Tongue (tissue), 2 donors: ENCODE results near the gene C12orf54. TPM values are rescaled to one million over a fixed set of nuclear protein-coding genes. Genes with fewer than 3 reads are reported as not detected.
"Not testable (repeated sequence)": the region's sequence is repeated elsewhere in the genome, so short reads cannot be mapped to it uniquely, and the experiment has no call there.

Experiments
- DNase-seq: peaks from one replicate; pipeline ENCODE4 v3.0.0-alpha.2; 2015
- total RNA-seq: library from RNA; depleted of rRNA; stranded (reverse); fragments of >200 nt; gene quantifications from one replicate; pipeline ENCODE4 v1.2.3, GENCODE V29; 2014

Gene C12orf54
- total RNA-seq, 1 donor from 2014 or later = not detected

DNA sequence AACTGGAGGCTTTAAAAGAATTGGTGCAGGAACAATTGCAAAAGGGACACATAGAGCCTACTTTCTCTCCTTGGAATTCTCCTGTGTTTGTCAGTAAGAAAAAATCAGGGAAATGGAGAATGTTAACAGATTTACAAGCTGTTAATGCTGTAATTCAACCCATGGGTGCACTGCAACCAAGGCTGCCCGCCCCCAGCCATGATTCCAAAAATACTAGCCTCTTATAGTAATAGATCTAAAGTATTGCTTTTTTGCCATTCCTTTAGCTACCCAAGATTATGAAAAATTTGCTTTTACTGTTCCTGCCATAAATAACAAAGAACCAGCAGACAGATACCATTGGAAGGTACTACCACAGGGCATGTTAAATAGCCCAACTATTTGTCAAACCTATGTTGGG lies 27.8 kb downstream of the C12orf54 start:
- no peak for DNase-seq

GRCh38 chr12:48512855-48513254 lies 30.6 kb downstream of the C12orf54 start:
- DNase-seq = no peak

DNA sequence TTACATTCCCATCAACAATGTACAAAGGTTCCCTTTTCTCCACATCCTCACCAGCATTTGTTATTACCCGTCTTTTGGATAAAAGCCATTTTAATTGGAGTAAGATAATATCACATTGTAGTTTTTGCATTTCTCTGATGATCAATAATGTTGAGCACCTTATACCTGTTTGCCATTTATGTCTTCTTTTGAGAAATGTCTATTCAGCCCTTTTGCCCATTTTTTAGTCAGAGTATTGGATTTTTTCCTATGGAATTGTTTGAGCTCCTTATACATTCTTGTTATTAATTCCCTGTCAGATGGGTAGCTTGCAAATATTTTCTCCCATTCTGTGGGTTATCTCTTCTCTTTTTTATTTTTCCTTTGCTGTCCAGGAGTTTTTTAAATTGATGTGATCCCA lies 32.4 kb downstream of the C12orf54 start:
- DNase-seq = no peak

DNA sequence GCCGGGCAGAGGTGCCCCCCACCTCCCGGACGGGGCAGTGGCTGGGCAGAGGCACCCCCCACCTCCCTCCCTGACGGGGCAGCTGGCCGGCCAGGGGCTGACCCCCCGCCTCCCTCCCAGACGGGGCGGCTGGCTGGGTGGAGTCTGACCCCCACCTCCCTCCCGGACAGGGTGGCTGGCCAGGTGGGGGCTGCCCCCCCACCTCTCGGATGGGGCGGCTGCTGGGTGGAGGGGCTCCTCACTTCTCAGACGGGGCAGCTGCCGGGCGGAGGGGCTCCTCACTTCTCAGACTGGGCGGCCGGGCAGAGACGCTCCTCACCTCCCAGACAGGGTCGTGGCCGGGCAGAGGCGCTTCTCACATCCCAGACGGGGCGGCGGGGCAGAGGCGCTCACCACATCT lies 38.1 kb downstream of the C12orf54 start:
- not testable (repeated sequence) for DNase-seq

DNA sequence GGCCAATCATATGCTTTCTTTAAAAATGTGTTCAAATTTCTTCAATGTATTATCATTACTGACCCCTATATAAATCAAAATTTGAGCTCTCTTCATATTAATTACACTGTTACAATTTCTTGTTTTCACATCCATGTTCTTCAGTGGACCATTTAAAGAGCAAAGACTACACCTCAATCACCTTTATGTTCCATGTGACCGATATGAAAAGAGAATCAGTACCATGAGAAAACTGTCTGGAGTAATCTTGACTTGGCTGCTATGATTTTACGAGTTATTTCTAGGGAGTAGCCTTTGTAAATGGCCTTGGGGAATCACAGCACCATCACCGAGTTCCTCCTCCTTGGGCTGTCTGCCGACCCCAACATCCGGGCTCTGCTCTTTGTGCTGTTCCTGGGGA lies 43.0 kb downstream of the C12orf54 start, which contains the start of gene OR8S1:
Gene OR8S1, plus strand, starts transcription at position 301 of the 400 bp plus-strand sequence. Its CDS starts 0 bp downstream, at position 301.
- DNase-seq = no peak

DNA sequence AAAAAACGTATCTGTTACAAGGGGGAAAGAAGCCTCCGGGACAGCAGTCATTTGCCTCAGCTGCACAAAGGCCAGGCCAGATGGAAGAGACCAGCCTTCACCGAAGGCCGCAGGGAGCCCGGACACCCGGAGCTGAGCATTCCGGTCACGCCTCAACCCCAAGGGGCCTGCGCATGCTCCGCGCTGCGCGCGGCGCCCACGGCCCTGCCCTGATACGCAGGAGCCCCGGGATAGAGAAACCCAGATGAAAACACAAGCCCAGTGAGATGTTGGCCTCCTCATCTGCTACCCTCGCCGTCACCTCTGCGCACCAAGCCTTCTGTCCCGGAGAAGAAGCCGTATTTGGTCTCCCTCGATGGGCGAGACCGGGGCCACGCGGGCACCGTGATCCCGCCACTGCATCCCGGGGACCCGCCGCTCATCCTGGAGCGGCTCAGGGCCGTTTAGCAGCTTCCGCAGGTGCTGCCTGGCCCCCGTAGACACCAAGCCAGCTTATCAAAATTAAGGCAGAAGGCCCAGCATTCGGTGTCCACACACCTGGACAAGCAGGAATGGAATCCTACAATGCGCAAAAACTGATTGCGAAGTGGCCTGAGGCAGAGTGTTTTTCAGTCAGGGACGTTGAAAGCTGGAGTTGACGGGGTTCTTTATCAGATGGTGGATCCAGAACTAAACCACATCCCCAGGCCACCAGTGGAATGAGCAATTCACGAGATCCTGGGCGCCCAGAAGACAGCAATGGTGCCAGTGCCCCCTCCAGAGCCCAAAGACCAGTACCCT lies 45.8 kb downstream of the C12orf54 start:
- no peak for DNase-seq

GRCh38 chr12:48532601-48533000 lies 50.3 kb downstream of the C12orf54 start:
- no peak for DNase-seq

DNA sequence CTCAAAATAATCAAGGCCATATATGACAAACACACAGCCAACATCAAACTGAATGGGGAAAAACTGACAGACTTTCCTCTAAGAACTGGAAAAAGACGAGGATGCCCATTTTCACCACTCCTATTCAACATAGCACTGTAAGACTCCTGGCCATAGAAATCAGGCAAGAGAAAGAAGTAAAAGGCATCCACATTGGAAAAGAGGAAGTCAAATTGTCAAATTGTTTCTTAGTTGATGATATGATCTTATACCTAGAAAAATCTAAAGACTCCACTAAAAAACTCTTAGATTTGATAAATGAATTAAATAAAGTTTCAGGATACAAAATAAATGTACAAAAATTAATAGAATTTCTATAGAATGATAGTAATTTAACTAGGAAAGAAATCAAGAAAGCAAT lies 54.3 kb downstream of the C12orf54 start:
- no peak for DNase-seq

- peak; percentile 15 for DNase-seq
Measured at GRCh38 chr12:48542300-48542928, 60.1 kb downstream of the C12orf54 start.

GRCh38 chr12:48545833-48546469 lies 63.7 kb downstream of the C12orf54 start:
- no peak for DNase-seq

Other genes starting within 250 kb of the C12orf54 start
- 26.9 TPM for gene ZNF641, start 131.6 kb upstream of the C12orf54 start, total RNA-seq
- not detected for gene ANP32D, start 9.9 kb upstream of the C12orf54 start, total RNA-seq
- gene OR8S1, start 43.1 kb downstream of the C12orf54 start, total RNA-seq = not detected
- not detected for gene LALBA, start 87.5 kb downstream of the C12orf54 start, total RNA-seq
- 146 TPM for gene KANSL2, start 199.7 kb downstream of the C12orf54 start, total RNA-seq
- gene CCNT1, start 234.2 kb downstream of the C12orf54 start, total RNA-seq = 27.3 TPM